KMS-11 (cell line): ENCODE measurements around the gene CTDSP2.
A peak's percentile ranks its signal among the peaks of the same experiment; 100 is the strongest.
"Not testable (repeated sequence)": the region's sequence is repeated elsewhere in the genome, so short reads cannot be mapped to it uniquely, and the experiment has no call there.

Experiments used
- H2AFZ ChIP-seq: fragments of 200-600 bp; sonication (generic); 2 replicates; pipeline ENCODE4 v1.6.1; 2016; ENCODE audit warnings: antibody characterized with exemption, mixed run types, low read depth
- H3K27ac ChIP-seq: fragments of 200-600 bp; sonication (generic); 2 replicates; pipeline ENCODE4 v1.6.1; 2016; ENCODE audit warnings: mild to moderate bottlenecking, mixed run types
- H3K27me3 ChIP-seq: fragments of 200-600 bp; sonication (generic); 2 replicates; pipeline ENCODE4 v1.6.1; 2017; ENCODE audit warnings: mild to moderate bottlenecking, low read depth, mixed run types, moderate library complexity; ENCODE audit not compliant: insufficient read depth
- H3K36me3 ChIP-seq: fragments of 200-600 bp; sonication (generic); 2 replicates; pipeline ENCODE4 v1.6.1; 2017; ENCODE audit warnings: mild to moderate bottlenecking, mixed run types; ENCODE audit not compliant: insufficient read depth
- H3K4me1 ChIP-seq: fragments of 200-600 bp; sonication (generic); 2 replicates; pipeline ENCODE4 v1.6.1; 2016; ENCODE audit warnings: mild to moderate bottlenecking, low read depth, mixed run types; ENCODE audit not compliant: poor library complexity, severe bottlenecking
- H3K4me2 ChIP-seq: fragments of 200-600 bp; sonication (generic); 2 replicates; pipeline ENCODE4 v1.7.0; 2016; ENCODE audit warnings: mild to moderate bottlenecking, mixed run types
- H3K4me3 ChIP-seq: fragments of 200-600 bp; sonication (generic); IDR thresholded peaks from 2 replicates; pipeline ENCODE4 v1.6.1; 2017; ENCODE audit warnings: low read depth, low read length, mixed read lengths; ENCODE audit not compliant: insufficient read depth
- H3K79me2 ChIP-seq: fragments of 200-600 bp; sonication (generic); 2 replicates; pipeline ENCODE4 v1.6.1; 2016; ENCODE audit warnings: low read depth, mixed run types; ENCODE audit not compliant: insufficient read depth
- H3K9ac ChIP-seq: fragments of 200-600 bp; sonication (generic); 2 replicates; pipeline ENCODE4 v1.6.1; 2016; ENCODE audit warnings: mild to moderate bottlenecking, mixed run types
- H4K20me1 ChIP-seq: fragments of 200-600 bp; sonication (generic); 2 replicates; pipeline ENCODE4 v1.6.1; 2016; ENCODE audit warnings: mild to moderate bottlenecking, mixed run types; ENCODE audit not compliant: insufficient read depth
- CTCF ChIP-seq: fragments of 200-600 bp; sonication (generic); conservative IDR thresholded peaks from 2 replicates; pipeline ENCODE4 v1.6.1; 2017; ENCODE audit warnings: low read depth, mild to moderate bottlenecking, antibody characterized with exemption, low read length, moderate library complexity, mixed read lengths

The CTDSP2 gene

GRCh38 chr12:57777367-57777766 lies 69.2 kb downstream of the CTDSP2 start:
- Histone ChIP-seq H3K36me3 (no peaks in the 10 kb centered on the region), H3K79me2 (0 out of 2 replicates have a peak, but pooled peaks cover 8% of the 10 kb centered on the region), H3K4me2 (no peak overlapping the region), H3K9ac (no peak overlapping the region), H3K4me1 (peaks cover 20% of the 10 kb centered on the region), H3K4me3 (no peak overlapping the region), H3K27me3 (no peaks in the 10 kb centered on the region), H3K27ac (no peak overlapping the region), H4K20me1 (no peaks in the 10 kb centered on the region), H2AFZ (no peak overlapping the region)
- no peak for TF ChIP-seq CTCF

GRCh38 chr12:57776247-57776587 lies 70.3 kb downstream of the CTDSP2 start:
- TF ChIP-seq CTCF, result no peak; the same call in 1 of the 2 replicates
- H3K27me3 ChIP-seq, result no peaks in the 10 kb centered on the region
- no peaks in the 10 kb centered on the region for H4K20me1 ChIP-seq
- H3K4me3 ChIP-seq, result no peak overlapping the region
- no peak overlapping the region for H3K27ac ChIP-seq
- H3K4me1 ChIP-seq, result peaks cover 13% of the 10 kb centered on the region
- H2AFZ ChIP-seq, result no peak overlapping the region
- 0 out of 2 replicates have a peak, but pooled peaks cover 8% of the 10 kb centered on the region for H3K79me2 ChIP-seq
- no peak overlapping the region for H3K9ac ChIP-seq
- H3K36me3 ChIP-seq, result no peaks in the 10 kb centered on the region
- no peak overlapping the region for H3K4me2 ChIP-seq

DNA sequence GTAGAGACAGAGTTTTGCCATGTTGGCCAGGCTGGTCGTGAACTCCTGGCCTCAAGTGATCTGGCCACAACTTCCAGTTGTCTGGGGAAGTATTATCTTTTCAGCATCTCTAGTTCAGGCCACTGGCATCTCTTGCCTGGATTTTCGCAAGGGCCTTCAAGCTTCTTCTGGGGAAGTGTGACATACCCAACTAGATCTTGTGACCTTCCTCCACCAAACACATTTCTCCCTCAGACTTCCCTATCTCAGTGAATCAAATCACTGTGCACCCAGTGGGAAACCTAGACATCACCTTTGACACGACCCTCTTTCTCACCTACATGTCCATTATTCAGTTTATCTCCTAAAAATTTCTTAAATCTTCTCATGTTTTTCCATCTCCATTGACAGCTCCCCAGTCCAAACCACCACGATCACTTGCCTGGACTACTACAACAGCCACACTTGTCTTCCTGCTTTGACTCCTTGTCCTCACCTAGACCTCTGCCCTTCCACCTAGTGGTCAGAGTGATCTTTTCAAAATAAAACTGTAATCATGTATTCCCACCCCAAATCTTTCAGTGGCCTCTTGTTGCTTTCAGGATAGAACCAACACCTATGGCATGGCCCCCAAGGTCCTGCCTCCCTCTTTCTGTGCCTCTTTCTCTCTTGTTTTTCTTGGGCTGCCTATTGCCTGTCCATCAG lies 70.8 kb downstream of the CTDSP2 start:
- peak; percentile 51; the same call in 1 of the 2 replicates for TF ChIP-seq CTCF
- no peaks in the 10 kb centered on the region for H3K36me3 ChIP-seq
- no peak overlapping the region for H3K9ac ChIP-seq
- no peak overlapping the region for H3K4me3 ChIP-seq
- peaks cover 18% of the 10 kb centered on the region for H3K4me1 ChIP-seq
- no peaks in the 10 kb centered on the region for H3K27me3 ChIP-seq
- no peak overlapping the region for H3K27ac ChIP-seq
- no peak overlapping the region for H2AFZ ChIP-seq
- peaks cover 11% of the 10 kb centered on the region; the same call in 1 of the 2 replicates for H3K79me2 ChIP-seq
- H3K4me2 ChIP-seq, result no peak overlapping the region
- H4K20me1 ChIP-seq, result no peaks in the 10 kb centered on the region

- Histone ChIP-seq H3K4me1 (peaks cover 22% of the 10 kb centered on the region), H2AFZ (no peak overlapping the region), H3K4me2 (no peak overlapping the region), H3K4me3 (no peak overlapping the region), H3K27ac (no peak overlapping the region), H3K79me2 (peaks cover 16% of the 10 kb centered on the region; the same call in 1 of the 2 replicates), H3K27me3 (no peaks in the 10 kb centered on the region), H3K36me3 (no peaks in the 10 kb centered on the region; the same call in 1 of the 2 replicates), H3K9ac (no peak overlapping the region), H4K20me1 (no peaks in the 10 kb centered on the region)
- TF ChIP-seq CTCF, result no peak
Observed at GRCh38 chr12:57775044-57775443, 71.5 kb downstream of the CTDSP2 start.

DNA sequence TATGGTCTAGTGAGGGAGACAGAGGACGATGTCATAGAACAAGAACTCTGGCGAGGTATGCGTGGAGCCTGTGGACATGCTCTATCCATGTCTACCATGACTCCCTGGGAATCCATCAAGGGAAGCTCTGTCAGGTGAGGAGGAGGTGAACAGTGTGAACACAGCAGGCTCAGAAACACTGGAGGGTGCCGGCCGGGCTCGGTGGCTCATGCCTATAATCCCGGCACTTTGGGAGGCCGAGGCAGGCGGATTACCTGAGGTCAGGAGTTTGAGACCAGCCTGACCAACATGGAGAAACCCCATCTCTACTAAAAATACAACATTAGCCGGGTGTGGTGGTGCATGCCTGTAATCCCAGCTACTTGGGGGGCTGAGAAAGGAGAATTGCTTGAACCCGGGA lies 71.9 kb downstream of the CTDSP2 start:
- Histone ChIP-seq H3K79me2 (peaks cover 16% of the 10 kb centered on the region; the same call in 1 of the 2 replicates), H3K4me1 (peaks cover 22% of the 10 kb centered on the region)
- not testable (repeated sequence) for H3K4me2 ChIP-seq, H2AFZ ChIP-seq, H3K27ac ChIP-seq, H3K4me3 ChIP-seq, H3K36me3 ChIP-seq, H4K20me1 ChIP-seq, H3K9ac ChIP-seq, H3K27me3 ChIP-seq
